ENCODE measurements around the gene IL18R1.

The IL18R1 gene

GRCh38 chr2:102434655-102435381 is 79.2 kb downstream of the IL18R1 start:
- Histone ChIP-seq H3K36me3 (ENCODE audit: low read depth) (no peaks in the 10 kb centered on the region), H3K9me3 (ENCODE audit: severe bottlenecking) (no peaks in the 10 kb centered on the region), H3K4me1 (ENCODE audit: insufficient read depth, poor library complexity, severe bottlenecking) (no peaks in the 10 kb centered on the region), H3K27me3 (ENCODE audit: insufficient read depth, poor library complexity, severe bottlenecking) (no peaks in the 10 kb centered on the region), H3K27ac (ENCODE audit: poor library complexity, severe bottlenecking) (no peak overlapping the region), H3K4me3 (ENCODE audit: severe bottlenecking) (no peak overlapping the region)
- TF ChIP-seq CTCF (IDR thresholded peaks at IDR 0.05; ENCODE audit: poor library complexity, severe bottlenecking) = no peak
- ATAC-seq (ENCODE audit: low read depth) (no peak), DNase-seq (ENCODE audit: low spot score) (no peak)

GRCh38 chr2:102435741-102436140 is 80.1 kb downstream of the IL18R1 start:
- Histone ChIP-seq H3K27ac (ENCODE audit: poor library complexity, severe bottlenecking) (no peak overlapping the region), H3K36me3 (ENCODE audit: low read depth) (no peaks in the 10 kb centered on the region), H3K9me3 (ENCODE audit: severe bottlenecking) (no peaks in the 10 kb centered on the region), H3K4me3 (ENCODE audit: severe bottlenecking) (no peak overlapping the region), H3K4me1 (ENCODE audit: insufficient read depth, poor library complexity, severe bottlenecking) (no peaks in the 10 kb centered on the region), H3K27me3 (ENCODE audit: insufficient read depth, poor library complexity, severe bottlenecking) (no peaks in the 10 kb centered on the region)
- TF ChIP-seq CTCF (IDR thresholded peaks at IDR 0.05; ENCODE audit: poor library complexity, severe bottlenecking) = no peak
- no peak for ATAC-seq (ENCODE audit: low read depth)
- DNase-seq (ENCODE audit: low spot score) = no peak

- no peak for DNase-seq (ENCODE audit: low spot score)
Measured at GRCh38 chr2:102436323-102436722, 80.7 kb downstream of the IL18R1 start.

GRCh38 chr2:102437122-102437521 is 81.5 kb downstream of the IL18R1 start:
- H3K9me3 ChIP-seq (ENCODE audit: severe bottlenecking) = no peaks in the 10 kb centered on the region
- TF ChIP-seq CTCF (IDR thresholded peaks at IDR 0.05; ENCODE audit: poor library complexity, severe bottlenecking) = no peak
- no peak overlapping the region for H3K4me3 ChIP-seq (ENCODE audit: severe bottlenecking)
- H3K27ac ChIP-seq (ENCODE audit: poor library complexity, severe bottlenecking) = no peak overlapping the region
- no peak for DNase-seq (ENCODE audit: low spot score)
- no peaks in the 10 kb centered on the region for H3K27me3 ChIP-seq (ENCODE audit: insufficient read depth, poor library complexity, severe bottlenecking)
- no peaks in the 10 kb centered on the region for H3K36me3 ChIP-seq (ENCODE audit: low read depth)
- no peak for ATAC-seq (ENCODE audit: low read depth)
- no peaks in the 10 kb centered on the region for H3K4me1 ChIP-seq (ENCODE audit: insufficient read depth, poor library complexity, severe bottlenecking)

More at GRCh38 chr2:102436323-102436722, 80.7 kb downstream of the IL18R1 start:
- no peaks in the 10 kb centered on the region for H3K27me3 ChIP-seq (ENCODE audit: insufficient read depth, poor library complexity, severe bottlenecking)
- H3K36me3 ChIP-seq (ENCODE audit: low read depth) = no peaks in the 10 kb centered on the region
- TF ChIP-seq CTCF (IDR thresholded peaks at IDR 0.05; ENCODE audit: poor library complexity, severe bottlenecking) = no peak
- no peaks in the 10 kb centered on the region for H3K9me3 ChIP-seq (ENCODE audit: severe bottlenecking)
- no peak overlapping the region for H3K4me3 ChIP-seq (ENCODE audit: severe bottlenecking)
- no peak overlapping the region for H3K27ac ChIP-seq (ENCODE audit: poor library complexity, severe bottlenecking)
- ATAC-seq (ENCODE audit: low read depth) = no peak
- no peaks in the 10 kb centered on the region for H3K4me1 ChIP-seq (ENCODE audit: insufficient read depth, poor library complexity, severe bottlenecking)

GRCh38 chr2:102438111-102438510 is 82.5 kb downstream of the IL18R1 start:
- no peaks in the 10 kb centered on the region for H3K9me3 ChIP-seq (ENCODE audit: severe bottlenecking)
- no peak overlapping the region for H3K4me3 ChIP-seq (ENCODE audit: severe bottlenecking)
- H3K27me3 ChIP-seq (ENCODE audit: insufficient read depth, poor library complexity, severe bottlenecking) = no peaks in the 10 kb centered on the region
- no peaks in the 10 kb centered on the region for H3K4me1 ChIP-seq (ENCODE audit: insufficient read depth, poor library complexity, severe bottlenecking)
- H3K27ac ChIP-seq (ENCODE audit: poor library complexity, severe bottlenecking) = no peak overlapping the region
- no peak for DNase-seq (ENCODE audit: low spot score)
- ATAC-seq (ENCODE audit: low read depth) = no peak
- H3K36me3 ChIP-seq (ENCODE audit: low read depth) = no peaks in the 10 kb centered on the region
- no peak for TF ChIP-seq CTCF (IDR thresholded peaks at IDR 0.05; ENCODE audit: poor library complexity, severe bottlenecking)
